T-helper 2 cell treated with Interferon-gamma antibody and Interleukin-4, amounts not matched to agents 100 ng/mL and 5 ng/mL, for 36 hours (primary cell): ENCODE data around the gene GAB2. TPM values are rescaled to one million over a fixed set of nuclear protein-coding genes. Genes with fewer than 3 reads are reported as not detected.
"Not testable (repeated sequence)": the region's sequence is repeated elsewhere in the genome, so short reads cannot be mapped to it uniquely, and the experiment has no call there.

Experiments used
- intact Hi-C: fragments of 100-400 bp; cut with micrococcal nuclease; formaldehyde crosslinking; loops from one replicate; pipeline ENCODE4 v1.15.1; 2023
- total RNA-seq: library from RNA; stranded (reverse); gene quantifications from 2 replicates; pipeline ENCODE4 v1.2.3, GENCODE V29; 2022

Gene GAB2
- total RNA-seq, 1 donor from 2014 or later = 96.1 TPM

DNA sequence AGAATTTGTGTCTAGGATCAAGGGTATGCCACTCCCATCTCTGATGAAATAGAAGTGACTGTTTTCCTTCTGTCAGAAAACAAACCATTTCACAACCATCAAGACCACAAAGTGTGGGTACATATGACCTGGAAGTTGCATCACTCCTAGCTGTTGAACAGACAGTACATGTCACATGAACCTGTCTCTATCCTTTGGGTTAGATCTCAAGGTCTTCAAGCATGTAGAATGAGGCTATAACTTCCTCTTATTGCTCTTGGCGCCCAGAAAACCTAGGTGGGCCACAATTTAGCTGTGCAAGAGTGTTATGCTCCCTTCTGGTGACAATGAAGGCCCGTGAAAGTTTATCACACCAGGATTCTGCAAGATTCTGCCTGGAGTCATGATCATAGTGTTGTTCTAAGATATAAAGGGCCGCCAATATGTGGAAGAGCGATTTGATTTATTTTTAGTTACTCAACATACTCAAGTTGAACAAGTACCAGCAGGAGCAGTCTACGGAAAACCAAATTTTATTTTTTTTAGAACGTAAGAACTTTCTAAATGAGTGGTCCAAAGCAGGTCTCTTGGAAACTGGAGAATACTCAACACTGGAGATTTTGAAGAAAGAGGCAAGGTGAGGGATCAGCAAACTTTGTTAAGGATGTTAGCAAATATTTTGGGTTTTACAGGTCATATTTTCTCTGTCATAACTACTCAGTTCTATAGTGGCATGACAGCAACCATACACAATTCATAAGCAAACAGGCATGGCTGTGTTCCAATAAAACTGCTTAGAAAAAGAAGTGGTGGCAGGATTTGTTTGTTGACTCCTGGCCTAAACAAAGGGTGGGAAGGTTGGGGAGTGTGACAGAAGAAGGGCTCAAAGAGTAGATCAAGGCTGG lies 127.1 kb downstream of the GAB2 start:
- intact Hi-C loops = loop anchor here (5.0 kb wide), 4 partner anchors 63 to 272 kb away; partner anchors contain the start of genes ALG8 and GAB2

DNA sequence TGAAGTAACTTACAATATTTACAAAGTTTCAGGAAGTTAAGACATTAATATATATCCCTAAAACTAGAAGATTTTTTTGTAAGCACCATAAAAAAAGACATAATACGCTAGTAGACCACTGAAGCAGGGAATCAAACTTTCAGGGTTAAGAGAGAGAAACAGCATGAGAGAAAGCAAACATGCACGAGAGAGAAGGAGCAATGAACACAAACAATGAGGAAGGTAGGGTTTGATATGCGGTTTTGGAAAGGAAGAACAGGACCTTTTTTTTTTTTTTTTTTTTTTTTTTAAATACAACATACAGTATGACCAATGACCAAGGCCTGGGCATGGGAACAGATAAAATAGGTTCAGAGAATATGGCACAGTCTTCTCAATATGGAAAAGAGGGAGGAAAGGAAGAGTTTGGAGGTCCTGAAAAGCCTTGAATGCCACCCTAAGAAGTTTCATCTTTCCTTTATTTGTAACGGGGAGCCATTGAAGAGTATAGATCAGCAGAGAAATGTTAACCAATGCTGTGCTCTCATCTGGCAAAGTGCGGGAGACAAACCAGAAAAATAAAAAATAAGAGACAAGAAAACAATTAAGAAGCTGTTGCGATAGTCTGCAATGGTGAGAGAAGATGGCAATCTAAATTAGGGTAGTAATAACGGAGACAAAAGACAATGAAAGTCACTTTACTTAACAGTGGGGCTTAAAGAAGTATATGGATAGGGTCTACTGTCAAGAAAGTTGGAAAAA lies 127.9 kb downstream of the GAB2 start:
- intact Hi-C loops = loop anchor here (5.0 kb wide), 4 partner anchors 62 to 273 kb away; partner anchors contain the start of genes ALG8 and GAB2

DNA sequence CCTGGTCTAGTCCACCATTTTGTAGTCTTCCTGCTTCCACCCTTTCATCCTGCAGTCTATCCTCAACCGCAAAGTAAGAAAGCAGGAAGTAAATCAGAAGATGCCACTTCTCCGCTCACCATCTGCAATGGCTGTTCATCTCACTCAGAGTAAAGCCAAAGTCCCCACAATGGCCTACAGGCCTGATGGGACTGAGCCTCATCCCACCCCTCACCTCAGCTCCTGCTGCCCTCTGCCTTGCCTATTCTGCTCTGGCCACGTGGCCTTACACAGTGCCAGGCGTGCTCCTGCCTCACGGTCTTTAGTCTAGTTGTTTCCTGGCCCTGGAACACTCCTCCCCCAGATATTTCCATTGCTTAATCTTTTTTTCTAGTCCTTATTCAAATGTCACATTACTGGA lies 133.4 kb downstream of the GAB2 start:
- intact Hi-C loops = no loop called here

DNA sequence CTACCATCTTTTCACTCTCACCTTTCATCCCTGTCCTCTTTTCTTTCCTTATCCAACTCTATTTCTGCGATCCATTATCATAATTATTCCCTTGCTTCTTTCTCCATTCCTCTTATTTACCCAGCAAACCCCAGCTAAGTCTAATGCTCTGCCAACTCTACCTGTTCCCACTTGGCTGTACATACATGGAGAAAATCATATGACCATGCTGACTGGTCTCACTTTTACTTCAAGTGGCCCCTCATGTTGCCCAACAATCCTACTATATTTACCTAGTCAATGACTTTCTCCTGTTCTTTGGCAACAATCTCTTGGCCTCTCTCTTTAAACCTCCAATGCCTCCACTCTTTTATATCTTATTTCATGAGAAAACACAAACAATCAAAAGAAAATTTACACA lies 134.8 kb downstream of the GAB2 start:
- intact Hi-C loops = no loop called here

DNA sequence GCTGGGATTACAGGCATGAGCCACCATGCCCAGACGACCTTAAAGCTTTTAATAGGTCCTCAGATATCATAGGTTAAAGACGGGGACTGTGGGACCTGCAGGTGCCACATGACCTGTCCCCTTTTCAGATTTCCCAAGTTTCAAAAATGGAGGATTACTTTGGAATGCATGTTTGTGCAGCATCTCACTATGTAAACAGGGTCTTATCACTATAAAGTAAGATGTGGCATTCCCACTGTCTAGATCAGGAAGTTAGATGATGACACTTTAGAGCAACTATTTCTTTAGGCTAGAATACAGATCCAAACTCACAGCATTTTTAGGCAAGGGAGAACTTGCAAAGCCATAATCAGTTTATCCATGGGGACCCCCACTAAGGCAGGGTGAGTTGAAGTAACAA lies 136.1 kb downstream of the GAB2 start:
- intact Hi-C loops = no loop called here

DNA sequence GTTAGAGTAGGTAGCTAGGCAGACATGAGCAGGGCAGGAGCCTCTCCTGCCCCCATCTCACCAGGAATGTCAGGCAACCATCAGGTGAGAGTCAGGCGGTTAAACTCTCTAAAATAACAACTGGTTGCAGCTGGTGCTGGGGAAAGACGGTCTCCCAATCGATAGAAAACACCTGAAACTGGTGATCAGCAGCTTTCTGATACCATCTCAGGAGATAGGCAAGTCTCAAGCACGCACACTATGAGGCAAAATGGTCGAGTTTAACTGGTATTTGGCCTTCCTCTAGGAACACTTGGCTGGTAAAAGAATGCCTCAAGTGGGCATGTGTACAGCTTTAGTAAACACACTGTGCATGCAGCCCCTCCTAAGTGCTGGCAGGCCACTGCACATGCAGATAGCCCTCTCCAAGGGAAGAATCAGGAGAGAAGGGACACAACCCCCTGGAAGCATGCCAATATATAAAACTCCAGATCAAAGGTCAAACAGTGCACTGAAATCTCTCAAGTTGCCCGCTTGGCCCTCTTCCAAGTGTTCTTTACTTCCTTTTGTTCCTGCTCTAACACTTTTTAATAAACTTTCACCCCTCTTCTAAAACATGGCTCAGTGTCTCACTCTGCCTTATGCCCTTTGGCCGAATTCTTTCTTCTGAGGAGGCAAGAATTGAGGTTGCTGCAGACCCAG lies 140.2 kb downstream of the GAB2 start:
- intact Hi-C loops = no loop called here

DNA sequence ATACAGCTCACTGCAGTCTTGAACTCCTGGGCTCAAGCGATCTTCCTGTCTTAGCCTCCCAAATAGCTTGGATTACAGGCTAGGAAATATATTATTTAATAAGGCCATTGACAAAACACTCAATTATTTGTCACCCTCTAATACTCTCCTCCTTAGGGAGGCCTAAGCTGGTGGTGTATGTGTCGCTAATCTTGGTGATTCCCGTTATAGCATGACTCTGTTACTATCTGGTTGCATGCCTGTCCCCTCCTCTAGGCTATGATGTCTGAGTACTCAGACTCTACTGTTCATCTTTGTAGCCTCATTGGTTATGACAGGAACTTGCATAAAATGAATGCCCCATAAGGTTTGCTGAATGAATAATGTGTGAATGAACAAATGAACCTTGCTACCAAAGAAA lies 141.3 kb downstream of the GAB2 start:
- intact Hi-C loops = no loop called here

DNA sequence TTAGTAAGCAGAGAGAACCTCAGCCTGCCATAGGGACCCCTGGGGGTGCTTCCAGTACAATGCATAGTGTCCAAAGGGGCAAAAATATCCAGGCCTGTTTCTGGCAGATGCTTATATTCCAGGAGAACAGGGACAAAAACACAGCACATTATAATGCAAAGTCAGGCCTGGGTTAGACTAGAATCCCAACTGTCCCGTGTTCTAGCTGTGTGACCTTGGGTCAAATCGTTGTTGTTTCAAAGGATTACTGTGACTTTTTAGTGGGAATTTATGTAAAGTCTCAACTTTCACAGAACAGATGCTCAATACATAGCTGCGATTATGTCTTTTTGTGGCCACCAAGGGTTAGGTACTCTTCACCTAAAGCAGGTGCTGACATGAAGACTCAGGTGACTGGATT lies 142.9 kb downstream of the GAB2 start:
- intact Hi-C loops = no loop called here

DNA sequence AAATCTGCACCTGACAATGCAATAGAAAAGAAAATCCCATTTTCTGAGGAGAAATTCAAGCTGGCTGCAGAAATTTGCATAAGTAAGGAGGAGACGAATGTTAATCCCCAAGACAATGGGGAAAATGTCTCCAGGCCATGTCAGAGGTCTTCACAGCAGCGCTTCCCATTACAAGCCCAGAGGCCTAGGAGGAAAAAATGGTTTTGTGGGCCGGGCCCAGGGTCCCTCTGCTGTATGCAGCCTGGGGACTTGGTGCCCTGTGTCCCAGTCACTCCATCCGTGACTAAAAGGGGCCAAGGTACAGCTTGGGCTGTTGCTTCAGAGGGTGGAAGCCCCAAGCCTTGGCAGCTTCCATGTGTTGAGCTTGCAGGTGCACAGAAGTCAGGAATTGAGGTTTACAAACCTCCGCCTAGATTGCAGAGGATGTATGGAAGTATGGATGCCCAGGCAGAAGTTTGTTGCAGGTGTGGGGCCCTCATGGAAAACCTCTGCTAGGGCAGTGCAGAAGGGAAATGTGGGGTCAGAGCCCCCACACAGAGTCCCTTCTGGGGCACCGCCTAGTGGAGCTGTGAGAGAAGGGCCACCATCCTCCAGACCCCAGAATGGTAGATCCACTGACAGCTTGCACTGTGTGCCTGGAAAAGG lies 144.9 kb downstream of the GAB2 start:
- intact Hi-C loops = not testable (repeated sequence)

DNA sequence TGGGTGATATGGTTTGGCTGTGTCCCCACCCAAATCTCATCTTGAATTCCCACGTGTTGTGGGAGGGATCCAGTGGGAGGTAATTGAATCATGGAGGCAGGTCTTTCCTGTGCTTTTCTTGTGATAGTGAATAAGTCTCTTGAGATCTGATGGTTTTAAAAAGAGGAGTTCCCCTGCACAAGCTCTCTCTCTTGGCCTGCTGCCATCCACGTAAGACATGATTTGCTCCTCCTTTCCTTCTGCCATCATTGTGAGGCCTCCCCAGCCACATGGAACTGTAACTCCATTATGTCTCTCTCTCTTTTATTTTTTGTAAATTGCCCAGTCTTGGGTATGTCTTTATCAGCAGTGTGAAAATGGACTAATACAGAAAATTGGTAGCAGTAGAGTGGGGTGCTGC lies 145.8 kb downstream of the GAB2 start:
- intact Hi-C loops = not testable (repeated sequence)

DNA sequence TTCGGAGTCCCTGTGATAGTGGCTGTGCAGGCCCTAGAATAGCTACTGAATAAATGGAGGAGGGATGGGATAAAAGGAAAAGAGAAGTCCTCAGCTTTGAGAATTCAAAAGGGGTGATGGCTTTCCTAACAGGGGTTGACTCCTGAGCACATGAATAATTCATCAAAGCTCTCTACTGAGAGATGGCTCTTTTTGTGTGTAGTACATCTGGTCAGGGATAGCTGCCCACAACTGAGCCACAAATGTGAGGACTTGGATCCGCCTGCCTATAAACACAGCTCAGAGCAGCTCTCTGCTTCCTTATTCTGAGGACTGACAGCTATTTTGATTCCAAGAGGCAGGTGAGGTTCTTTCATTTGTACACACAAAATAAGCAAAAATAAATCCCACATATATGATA lies 146.6 kb downstream of the GAB2 start:
- intact Hi-C loops = no loop called here

DNA sequence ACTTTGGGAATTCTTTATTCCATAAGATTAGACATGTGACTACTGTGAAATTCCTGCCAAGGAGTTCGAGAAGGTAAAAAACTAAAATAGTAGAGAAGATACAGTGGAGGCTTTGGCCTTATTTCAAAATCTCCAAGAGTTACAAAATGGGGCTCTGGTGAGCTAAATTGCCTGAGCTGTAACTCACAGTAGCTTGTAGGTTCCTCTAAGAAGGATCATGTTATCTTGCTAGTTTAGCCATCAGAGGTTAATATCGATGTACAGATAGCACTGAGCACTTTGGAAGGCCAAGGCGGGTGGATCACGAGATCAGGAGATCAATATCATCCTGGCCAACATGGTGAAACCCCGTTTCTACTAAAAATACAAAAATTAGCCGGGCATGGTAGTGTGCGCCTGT lies 147.8 kb downstream of the GAB2 start:
- intact Hi-C loops = no loop called here

DNA sequence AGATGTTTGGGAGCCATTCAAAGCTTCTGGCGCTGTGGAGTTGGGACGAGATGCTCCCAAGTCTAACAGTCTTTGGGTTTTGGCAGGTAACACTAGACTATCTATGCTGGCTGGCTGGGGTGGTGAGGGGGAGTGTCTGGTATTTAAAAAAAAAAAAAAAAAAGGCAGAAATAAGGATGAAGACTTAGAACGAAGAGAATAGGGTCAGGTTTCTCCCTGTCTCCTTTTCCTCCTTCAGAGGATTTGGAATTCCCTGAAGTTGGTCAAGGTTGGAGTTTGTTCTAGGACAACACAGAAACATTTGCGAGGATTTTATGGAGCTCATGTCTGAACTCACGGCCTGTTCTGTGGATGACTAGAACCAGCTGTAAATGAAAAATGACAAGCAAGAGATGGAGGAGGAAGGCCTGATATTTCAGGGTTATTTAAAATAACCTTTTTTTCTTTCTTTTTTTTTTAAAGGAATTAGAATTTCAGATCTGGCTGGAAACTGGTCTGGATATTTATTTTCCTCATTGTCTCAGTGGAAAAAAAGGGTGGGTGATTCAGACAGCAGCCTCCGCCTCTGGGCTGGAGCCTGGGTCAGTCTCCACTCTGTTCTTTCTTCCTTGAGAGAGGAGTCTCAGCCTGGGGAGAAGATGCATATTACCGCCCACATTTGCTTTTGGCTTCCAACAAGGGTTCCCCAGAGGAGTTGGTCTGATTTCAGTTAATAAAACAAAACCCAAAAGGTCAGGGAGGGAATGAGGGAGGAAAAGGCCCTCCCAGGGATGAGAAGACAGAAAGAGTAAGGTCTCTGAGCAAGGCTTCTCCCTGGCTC lies 148.8 kb downstream of the GAB2 start:
- intact Hi-C loops = no loop called here

DNA sequence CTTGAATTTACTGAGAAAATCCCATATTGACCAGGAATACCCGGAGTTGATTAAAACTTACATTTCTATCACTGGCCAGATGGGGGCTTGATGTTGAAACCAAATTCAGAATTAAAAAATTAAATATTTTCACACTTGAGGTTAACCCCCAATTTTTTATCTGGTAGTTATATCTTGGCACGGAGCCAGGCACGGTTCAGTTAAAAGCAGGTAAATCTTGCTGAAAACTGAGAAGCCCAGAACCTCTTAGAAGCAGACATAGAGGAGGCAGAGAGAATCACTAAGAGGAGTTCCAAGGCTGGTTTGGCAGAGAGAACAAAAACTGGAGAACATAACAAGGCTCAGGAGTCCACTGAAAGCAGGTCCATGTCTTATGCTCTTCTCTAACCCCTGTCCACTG lies 151.2 kb downstream of the GAB2 start:
- intact Hi-C loops = no loop called here

DNA sequence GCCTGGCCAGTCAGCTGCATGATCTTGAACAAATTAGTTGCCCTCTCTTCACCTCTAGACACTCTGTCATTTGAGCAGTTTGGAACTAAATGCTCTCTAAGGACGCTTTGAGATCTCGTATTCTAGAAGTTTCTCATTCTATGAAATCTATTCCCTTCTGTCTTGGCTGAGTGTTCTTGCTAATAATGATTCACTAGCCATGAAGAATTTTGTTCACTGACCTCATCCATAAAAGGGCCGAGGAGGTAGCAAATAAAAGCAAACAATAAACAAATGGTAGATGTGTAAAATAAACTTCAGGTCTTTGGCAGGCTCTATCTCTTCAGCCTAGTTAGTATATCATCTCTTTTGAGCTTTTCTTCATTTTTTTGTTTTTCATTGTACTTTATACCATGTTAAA lies 152.3 kb downstream of the GAB2 start:
- intact Hi-C loops = no loop called here

DNA sequence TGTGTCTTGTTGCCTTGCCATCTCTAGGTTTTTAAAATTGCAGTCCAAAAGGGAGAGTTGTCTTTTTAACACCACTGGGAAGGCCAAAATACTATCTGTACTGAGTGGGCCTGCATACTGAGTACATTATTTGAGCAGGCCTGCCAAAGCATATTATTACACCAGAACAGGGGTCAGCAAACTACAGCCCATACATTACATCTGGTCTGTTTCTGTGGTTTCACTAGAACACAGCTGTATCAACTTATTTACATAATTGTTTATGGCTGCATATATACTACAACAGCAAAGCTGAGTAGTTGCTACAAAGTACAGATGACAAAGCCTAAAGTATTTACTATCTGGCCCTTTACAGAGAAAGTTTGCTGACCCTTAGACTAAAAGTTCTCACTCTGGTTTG lies 154.9 kb downstream of the GAB2 start:
- intact Hi-C loops = no loop called here

DNA sequence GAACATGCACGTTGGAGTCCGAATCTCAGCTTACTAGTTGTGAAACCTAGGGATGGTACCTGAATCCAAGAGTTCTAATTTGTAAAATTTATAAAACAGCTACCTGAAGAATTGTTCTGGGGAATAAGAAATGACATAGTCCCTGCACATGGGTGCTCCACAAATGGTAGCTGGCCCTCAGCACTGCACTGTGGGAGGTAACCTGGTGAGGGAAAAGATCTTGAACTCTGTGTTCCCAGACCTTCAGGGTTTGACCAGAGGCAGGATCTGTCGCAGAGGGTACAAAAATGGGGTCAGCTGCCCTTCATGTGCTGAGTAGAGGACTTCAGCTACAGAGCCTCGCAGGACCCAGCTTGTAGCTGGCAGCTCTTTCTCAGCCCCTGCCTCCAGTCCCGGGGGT lies 155.4 kb downstream of the GAB2 start:
- intact Hi-C loops = no loop called here

DNA sequence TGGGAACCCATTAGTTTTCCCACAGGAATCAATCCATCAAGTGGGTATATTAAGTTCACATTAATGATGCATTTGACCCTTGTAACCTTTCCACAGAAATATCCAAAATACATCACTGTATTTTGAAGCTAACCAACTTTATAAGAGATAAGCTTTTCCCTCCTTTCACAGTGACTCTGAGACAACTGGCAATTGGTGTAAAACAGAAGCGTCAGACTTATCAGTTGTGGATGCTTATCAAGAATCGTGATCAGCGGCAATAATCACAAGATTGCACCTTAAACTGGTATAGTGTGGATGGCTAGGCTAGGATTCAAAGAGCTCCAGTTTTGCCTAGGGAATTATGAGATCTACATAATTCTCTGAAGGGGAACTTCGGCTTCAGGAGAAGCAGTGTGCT lies 155.8 kb downstream of the GAB2 start:
- intact Hi-C loops = no loop called here

DNA sequence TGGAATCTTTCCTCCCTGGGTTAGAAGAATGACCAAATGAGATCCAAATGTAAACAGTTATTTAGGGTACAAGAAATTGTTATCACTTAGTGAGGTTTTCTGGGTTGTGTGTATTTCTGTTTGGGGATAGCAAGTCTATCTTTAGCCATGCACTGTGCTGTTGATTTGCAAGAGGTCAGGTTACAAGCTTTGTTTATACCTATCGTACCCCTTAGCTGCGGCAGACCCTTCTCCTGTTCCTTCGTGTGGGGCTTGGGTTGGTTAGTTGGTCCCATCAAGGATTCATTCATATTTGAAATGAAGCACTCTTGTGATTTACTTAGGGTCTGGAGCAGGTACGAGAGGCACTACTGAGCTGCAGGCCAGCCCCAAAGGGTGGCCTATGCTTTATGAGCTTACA lies 156.3 kb downstream of the GAB2 start:
- intact Hi-C loops = no loop called here

DNA sequence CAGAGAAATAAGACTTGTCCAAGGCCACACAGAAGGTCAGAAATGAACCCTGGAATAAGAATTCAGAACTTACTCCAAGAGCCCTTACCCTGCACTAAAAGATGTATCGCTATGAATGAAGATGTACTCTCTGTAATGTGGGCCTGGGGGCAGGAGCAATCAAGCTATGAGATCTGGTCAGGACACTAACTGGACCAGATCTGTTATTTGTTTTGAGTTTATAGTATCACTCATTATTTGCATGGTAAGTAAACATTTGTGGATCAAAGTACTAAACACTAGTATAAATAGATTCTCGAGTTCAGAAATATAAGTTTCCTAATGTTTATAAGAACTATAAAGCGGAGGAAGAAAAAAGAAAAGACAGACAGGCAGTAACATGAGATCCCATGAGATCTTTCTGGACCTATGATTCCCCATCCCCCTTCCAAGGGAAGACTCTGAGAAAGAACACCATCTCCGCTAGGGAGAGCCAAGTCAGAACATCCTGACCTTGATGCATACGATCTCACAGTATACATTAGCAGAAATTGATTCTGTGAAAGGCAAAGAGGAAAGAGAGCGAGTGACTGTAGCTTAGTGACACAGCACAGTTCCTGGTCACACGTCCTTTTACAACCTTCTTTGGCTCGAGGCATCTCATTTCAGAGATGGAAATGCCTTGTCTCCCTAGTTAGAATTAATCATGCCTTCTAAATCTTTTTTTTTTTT lies 157.7 kb downstream of the GAB2 start:
- intact Hi-C loops = no loop called here
